NCI-H2171 (cell line): Measurements from ENCODE around the gene LRRC23.

ENCODE experiments used
- DNase-seq: peaks from one replicate; lab custom pipeline; 2025; lab: John Stamatoyannopoulos, UW

LRRC23 gene

DNA sequence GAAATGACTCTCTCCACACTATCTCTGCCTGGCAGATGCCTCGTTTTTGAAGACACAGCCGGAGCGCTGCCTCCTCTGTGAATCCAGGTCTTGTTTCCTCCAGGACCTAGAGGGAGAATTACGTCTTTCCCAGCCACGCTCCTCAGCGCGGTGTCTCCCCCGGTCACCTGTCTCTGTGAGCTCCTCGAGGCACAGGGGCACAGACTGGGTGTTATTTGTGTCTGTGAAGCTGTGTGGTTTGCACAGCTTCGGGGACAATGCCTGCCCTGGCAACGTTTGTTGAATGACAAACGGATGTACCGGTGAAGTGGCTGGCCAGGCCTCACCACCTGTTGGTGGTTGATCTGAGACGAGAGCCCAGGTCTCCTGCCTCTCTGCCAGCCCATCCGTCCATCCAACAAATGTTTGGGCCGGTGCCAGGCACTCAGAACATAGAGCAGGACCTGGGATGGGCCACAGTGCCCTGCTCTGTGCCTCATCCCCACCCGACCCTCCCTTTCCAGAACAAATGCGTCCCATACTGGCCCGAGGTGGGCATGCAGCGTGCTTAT, 52.6 kb downstream of the LRRC23 start:
- DNase-seq, result no peak

- DNase-seq, result no peak
These were observed 53.4 kb downstream of the LRRC23 start for GRCh38 chr12:6957741-6958608.

DNA sequence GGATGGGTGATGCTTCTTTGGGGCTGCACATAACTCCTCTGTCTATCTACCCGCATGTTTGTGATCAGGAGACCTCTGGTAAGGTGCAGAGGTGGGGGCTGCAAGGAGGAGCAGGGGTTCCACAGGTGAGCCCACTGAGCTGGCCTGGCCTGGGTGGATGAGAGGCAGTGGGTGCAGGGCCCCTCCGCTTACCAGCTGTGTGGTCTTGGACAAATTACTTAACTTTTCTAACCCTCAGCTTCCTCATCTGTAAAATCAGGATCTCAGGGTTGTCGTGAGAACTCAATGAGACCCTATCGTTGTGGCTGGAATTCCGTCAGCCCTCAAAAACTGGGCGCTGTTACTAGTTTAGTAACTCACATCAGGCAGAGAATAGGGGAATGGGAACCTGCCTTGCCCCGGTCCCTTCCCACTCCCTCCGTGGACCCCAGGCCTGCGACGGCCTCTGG, 54.0 kb downstream of the LRRC23 start:
- DNase-seq, result no peak

- DNase-seq, result no peak
These were observed 54.6 kb downstream of the LRRC23 start for GRCh38 chr12:6959058-6959804.

DNA sequence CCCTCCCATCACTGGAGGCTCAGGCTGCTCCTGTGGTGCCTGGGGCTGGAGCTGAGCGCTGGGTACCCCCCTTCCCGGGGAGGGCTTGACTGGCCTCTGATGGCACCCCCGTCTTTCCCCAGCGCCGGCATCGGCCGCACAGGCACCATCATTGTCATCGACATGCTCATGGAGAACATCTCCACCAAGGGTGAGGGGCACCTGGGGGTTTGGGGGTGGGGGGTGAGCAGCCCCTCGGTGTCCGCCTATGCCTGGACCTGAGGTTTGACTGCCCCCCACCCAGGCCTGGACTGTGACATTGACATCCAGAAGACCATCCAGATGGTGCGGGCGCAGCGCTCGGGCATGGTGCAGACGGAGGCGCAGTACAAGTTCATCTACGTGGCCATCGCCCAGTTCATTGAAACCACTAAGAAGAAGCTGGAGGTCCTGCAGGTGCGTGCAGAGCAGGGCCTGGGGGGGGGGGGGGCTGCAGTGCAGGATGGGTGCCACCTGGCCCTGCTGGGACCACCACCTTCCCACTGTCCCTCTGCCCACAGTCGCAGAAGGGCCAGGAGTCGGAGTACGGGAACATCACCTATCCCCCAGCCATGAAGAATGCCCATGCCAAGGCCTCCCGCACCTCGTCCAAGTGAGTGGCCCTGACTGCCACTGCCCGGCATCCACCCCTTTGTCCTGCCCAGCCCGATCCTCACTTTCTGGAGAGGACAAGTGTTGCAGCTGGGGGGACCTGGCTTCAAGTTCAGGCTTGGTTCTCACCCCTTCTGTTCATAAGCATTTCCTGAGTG, 55.4 kb downstream of the LRRC23 start:
- DNase-seq, result no peak

DNA sequence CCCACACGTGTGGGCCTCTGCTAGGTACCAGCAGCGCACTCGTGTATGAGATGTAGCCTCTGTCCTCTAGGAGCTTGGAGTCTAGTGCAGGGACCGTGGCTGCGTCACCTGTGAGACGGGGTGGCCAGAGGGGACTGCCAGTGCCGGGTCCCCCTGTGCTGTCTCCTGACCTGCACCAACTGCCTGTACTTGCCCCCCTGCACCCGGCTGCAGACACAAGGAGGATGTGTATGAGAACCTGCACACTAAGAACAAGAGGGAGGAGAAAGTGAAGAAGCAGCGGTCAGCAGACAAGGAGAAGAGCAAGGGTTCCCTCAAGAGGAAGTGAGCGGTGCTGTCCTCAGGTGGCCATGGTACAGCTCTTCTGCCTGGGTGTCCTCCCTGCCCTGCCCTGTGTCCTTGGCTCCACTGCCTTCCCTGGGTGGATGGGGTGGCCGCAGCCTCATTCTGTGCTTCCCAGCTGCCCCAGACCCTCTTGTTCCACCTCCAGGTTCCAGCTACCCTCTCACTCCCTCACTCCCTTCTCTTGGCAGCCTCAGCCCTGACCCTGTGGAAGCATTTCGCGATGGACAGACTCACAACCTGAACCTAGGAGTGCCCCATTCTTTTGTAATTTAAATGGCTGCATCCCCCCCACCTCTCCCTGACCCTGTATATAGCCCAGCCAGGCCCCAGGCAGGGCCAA, 56.1 kb downstream of the LRRC23 start:
- no peak for DNase-seq

GRCh38 chr12:6961278-6961694, 56.7 kb downstream of the LRRC23 start:
- peak; percentile 95 for DNase-seq

DNA sequence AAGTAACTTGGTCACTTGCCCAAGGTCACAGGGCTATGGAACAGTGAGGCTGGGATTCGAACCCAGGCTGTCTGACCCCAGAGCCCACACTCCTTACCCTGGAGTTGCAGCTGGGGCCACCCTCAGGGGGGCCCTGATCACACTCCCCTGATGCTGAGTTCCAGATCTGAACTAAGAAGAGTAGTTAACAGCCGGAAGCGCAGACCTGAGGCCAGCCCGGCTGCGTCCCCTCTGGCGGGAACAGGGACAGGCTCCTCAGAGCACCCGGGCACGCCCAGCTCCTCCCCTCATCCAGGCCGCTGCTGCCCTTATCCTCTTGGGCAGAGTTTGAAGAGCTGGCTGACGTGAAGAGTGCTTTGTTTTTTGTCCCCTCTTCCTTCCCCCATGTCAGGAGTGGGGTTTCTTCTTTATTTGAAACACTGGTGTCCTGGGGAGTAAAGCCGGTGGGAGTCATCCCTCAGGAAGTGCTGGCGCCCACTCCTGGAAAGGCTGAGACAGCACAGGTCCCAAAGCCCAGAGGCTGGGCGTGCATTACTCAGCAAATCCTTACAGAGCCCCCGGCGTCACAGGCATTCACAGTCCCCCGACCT, 57.2 kb downstream of the LRRC23 start:
- peak; percentile 100 for DNase-seq

- DNase-seq, result peak; percentile 99
These were observed 57.8 kb downstream of the LRRC23 start for GRCh38 chr12:6962285-6963015.

DNA sequence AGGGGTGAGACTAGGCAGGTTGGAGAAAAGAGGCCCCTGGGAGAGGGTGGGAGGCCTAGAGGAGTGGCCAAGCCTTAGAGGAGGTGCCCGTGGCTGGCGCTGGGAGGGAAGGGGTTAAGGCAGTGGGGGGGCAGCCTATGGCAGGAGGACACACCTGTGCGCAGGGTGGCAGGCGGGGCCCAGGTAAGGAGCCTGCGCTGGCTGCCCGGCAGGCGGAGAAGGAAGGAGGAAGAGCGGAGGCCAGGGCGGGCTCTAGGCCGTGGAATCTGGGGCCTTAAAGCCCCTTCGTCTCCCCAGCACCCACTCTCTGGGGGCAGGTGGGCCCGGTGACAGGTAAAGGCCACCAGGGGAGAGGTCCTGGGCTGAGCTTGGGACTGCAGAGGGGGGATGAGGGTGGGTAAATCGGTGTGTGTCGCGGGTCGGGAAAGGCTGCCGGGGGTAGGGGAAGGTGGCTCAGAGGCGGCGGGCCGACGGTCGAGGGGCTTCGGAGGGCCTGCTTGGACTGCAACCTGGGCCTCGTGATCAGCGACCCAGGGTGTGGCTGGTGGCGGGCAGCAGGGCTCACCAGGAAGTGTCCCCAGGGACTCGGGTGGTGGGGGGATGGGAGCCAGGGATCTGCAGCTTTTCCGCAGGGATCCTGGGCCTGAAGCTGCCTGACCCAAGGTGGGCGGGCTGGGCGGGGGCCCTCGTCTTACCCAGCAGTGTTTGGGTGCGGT, 58.6 kb downstream of the LRRC23 start:
- peak; percentile 100 for DNase-seq
